HG02938 (cell line): ENCODE results near the gene GRIP1.

Experiments
- ATAC-seq: cut with Tn5 transposase; IDR thresholded peaks from one replicate; pipeline ENCODE4 v1.9.1; 2021; ENCODE audit warnings: mild to moderate bottlenecking, moderate library complexity; ENCODE audit not compliant: unreplicated experiment

GRIP1 gene

GRCh38 chr12:66398931-66399910 is 279.7 kb downstream of the GRIP1 start:
- no peak for ATAC-seq

DNA sequence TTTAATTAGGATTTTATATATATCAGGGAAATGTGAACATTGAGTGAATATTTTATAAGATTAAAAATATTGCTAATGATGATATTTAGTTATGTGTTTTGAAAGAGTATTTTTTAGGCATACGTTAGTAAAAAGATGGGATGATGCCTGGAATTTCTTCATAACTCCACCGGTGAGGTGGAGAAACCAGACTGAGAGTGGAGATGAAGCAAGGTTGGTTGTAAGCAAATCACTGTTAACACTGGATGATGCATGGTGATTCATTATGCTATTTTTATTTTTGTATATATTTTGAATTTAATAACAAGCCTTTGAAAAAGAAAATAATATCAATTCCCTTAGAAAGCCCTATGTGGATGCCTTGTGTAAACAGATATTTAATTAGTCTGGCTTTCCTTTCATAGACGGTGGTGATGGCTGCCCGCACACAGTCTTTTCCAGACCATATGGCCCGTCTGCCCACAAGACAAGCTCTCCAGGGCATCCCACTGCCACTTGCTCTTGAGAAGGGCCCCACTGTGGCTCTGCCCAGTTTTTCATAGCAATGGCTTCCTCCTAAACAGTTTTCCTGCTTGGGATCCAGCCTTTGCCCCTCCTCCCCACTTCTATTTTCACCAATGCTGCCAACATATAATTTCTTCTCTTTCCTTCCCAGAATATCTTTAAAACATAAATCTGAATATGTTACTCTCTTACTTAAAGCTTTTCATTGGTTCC is 281.1 kb downstream of the GRIP1 start:
- no peak for ATAC-seq

GRCh38 chr12:66393890-66394289 is 285.0 kb downstream of the GRIP1 start:
- no peak for ATAC-seq

DNA sequence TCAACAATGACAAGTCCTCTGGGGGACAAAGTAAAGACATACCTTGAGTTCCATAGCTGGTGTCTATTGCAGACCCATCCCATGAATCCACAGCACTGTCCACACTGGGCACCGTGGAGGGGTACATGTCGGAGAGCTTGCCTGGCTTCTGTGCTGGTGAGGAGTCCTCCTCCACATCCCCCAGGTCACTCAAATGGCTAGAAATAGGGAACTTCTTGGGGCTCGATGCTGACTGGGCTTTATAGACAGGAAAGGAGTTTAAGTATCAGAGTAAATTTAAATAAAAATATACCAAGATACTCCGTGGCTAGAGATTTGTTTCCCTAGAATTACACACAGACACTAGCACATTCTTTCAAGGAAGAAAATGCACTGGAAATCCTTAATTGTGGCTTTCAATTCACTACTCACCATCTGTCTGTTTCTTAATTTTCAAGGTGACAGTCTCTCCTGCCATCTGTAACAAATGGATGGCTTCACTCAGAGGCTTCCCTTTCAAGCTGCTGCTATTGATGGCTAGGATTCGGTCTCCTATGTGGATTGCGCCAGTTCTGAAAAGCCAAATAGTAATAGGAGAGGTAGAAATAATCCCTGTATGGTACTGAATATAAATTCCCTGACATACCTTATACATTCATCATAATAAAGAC is 286.5 kb downstream of the GRIP1 start:
- no peak for ATAC-seq

- ATAC-seq: no peak
Measured at GRCh38 chr12:66388517-66388916, 290.4 kb downstream of the GRIP1 start.

GRCh38 chr12:66387117-66387516 is 291.8 kb downstream of the GRIP1 start:
- no peak for ATAC-seq

DNA sequence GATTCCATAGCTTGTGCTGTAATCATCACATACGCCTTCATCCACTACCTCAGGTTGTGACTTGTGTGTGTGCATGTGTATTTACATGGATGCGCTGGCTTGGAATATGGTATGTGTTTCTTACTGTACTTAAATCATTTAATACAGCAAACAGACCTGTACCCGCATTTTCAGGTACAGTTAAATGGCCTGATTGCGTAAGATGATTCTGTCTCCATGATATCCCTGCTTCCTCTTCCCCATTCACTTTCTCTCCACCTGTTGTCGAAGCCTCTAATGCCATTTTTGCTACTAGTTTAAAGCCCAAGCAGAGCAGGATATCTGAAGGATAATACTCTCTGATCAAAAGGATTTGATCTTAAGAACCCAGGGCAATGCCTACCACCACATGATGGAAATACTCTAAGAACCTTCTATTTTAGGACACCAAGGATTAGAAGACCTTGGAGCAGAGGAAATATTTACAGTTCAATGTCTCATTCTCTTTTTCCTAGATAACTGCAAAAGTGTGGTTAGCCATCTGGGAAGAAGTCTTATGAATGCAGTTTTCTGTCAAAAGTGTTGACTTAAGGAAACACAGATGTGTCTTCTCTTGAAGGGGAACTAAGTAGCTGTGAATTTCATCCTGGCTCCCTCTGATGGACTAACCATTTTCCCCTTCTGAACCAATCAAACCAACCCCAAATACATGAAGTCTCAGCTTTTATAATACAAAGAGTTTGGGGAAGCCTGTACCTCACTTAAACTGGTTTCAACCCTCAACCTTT is 297.9 kb downstream of the GRIP1 start:
- no peak for ATAC-seq

DNA sequence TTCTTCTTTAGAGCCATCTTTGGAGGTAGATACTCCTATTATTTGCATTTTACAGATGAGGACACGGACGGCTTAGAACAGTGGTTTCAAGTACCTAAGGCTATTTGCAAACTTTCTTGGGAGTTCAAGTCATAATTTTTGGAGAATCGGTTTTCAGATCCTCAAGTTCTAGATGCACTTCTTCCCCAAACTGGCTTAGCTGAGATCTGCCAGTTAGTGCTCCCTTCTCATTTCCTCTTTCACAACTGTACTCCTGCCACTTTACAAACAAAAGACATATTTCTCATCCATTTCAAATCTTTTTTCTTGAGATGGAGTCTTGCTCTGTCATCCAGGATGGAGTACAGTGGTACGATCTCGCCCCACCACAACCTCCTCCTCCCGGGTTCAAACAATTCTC is 299.3 kb downstream of the GRIP1 start:
- ATAC-seq: no peak

DNA sequence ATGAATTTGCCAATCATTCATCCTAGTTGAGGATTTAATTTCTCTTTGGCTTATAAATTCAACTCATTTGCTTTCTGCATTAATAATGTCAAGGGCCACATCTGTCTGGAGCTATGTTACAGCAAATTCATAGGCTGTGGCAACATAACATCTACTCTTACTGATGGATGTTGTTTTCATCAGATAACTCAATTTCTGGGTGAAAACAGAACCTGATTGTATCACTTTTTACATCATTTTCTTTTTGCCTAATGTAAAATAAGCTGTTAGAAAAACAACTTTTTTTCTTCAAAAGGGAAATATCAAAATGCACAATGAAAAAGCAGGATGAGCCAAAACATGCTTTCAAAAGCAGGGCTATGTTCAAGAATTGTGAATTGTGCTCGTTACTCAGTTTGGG is 303.3 kb downstream of the GRIP1 start:
- no peak for ATAC-seq

- no peak for ATAC-seq
Measured at GRCh38 chr12:66371982-66372381, 306.9 kb downstream of the GRIP1 start.

- no peak for ATAC-seq
Measured at GRCh38 chr12:66367015-66367667, 311.7 kb downstream of the GRIP1 start.

GRCh38 chr12:66365718-66366490 is 313.0 kb downstream of the GRIP1 start:
- ATAC-seq: no peak

- ATAC-seq: no peak
Measured at GRCh38 chr12:66361703-66362102, 317.2 kb downstream of the GRIP1 start.

DNA sequence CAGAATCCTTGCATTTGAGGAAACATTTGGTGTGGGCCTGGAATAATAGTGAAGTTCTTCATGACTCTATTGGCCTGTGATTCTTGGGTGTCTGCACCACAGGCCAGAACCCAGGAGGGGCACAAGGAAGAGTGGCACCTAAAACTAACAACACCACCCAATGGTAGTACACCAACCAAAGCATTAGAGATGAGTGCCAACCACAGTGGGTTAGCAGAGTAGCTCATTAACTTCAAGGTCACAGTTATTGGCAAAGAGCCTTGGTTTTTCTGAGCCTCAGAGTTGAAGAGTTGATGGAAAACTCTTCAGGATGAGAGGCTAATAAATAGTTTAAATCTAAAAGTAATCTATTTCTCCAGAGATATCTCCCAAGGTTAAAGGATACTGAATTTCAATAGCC is 319.6 kb downstream of the GRIP1 start:
- ATAC-seq: no peak

DNA sequence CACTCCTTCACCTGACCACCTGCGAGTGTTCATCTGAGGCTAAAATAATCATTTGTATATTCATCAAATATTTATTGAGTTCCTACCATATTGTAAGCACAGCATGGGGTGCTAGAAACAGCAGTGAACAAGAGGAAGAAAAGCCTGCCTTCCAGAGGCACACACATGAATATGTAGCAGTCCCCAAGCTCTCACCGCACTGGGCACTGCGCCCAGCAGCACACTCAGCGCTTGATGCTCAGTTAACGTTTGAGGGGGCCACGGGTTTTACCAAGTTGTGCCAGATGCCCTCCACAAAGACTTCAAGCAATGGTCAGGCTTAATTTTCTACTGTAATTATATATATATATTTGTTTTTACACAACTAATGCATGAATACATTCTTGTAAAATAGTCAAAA is 324.6 kb downstream of the GRIP1 start:
- no peak for ATAC-seq

- no peak for ATAC-seq
Measured at GRCh38 chr12:66352899-66353298, 326.0 kb downstream of the GRIP1 start.

GRCh38 chr12:66352197-66352596 is 326.7 kb downstream of the GRIP1 start:
- no peak for ATAC-seq

DNA sequence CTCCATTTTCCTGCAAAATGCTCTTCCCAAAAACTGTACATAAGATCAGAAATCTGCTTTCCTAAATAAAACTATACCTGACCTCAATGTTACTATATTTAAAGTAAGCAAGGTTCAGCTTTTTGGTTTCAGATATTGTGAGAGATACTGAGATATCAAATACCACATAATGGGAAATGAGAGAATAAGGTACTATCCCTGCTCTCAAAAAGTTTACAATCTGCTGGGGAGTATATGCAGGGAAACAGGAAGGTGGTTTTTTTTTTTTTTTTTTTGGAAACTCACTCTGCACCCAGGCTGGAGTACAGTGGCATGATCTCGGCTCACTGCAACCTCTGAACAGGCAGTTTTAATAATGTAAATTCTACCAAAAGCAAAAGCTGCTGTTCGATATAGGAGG is 327.6 kb downstream of the GRIP1 start:
- no peak for ATAC-seq

DNA sequence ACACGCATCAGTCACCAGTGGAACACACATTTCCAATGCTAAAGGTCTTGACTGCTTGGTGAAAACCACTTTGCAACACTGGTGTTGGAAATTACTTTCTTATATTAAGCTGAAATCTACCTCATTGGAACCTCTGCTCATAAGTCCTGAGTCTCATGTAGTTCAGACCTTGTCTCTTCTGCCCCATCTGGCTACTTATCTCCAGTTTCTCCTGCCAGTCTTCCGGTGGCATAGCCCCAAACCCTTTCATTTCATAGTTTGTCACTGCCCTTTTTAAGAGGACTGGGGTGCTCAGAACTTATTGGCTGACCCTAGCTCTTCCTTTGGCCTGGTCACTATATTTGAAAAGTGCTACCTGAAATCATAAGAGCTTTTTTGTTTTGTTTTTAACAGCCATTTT is 332.9 kb downstream of the GRIP1 start:
- no peak for ATAC-seq

DNA sequence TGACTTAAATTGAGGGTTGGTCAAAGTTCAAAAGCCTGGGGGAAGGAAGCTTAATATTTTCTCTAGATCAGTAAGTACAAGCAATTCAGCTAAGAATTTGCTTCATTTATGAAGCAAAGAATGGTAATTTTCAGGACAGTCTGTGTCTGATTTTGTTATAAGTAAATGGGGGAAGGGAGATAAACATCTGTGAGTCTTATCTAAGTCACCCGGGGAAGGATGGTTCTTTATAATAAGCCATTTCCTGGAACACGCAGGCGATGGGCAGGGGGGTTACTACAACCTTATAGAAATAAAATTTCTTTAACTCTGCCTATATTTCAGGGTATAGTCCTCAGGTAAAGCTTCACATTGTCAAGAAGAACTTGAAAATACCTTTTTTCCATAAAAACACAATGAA is 333.7 kb downstream of the GRIP1 start:
- no peak for ATAC-seq
